ENCODE results near the gene ZNF213. TPM values are rescaled to one million over a fixed set of nuclear protein-coding genes. Genes with fewer than 3 reads are reported as not detected.
A peak's percentile ranks its signal among the peaks of the same experiment; 100 is the strongest.
"Not testable (repeated sequence)": the region's sequence is repeated elsewhere in the genome, so short reads cannot be mapped to it uniquely, and the experiment has no call there.

ZNF213 gene
- total RNA-seq, 2 experiments from 2014 or later, result 9.0 TPM

GRCh38 chr16:3135126-3135715 is 392 bp downstream of the ZNF213 start:
- intact Hi-C loops (cut with micrococcal nuclease), result loop anchor here (2.0 kb wide), 1 partner anchor 32 kb away; no protein-coding TSS in a partner anchor
- H3K36me3 Mint-ChIP-seq, result peaks cover 14% of the 10 kb centered on the region

GRCh38 chr16:3137267-3137666 is 2.4 kb downstream of the ZNF213 start:
- CTCF ChIA-PET, result interaction anchor here (0.8 to 11.5 kb wide), 3 partner anchors 11 to 107 kb away, joined by 3 to 200 read pairs (median 4); no protein-coding TSS in a partner anchor
- POLR2A ChIA-PET, result no interaction called here
- Mint-ChIP-seq H3K36me3 (peaks cover 14% of the 10 kb centered on the region), H3K4me3 (no peak overlapping the region), H3K27me3 (no peaks in the 10 kb centered on the region), H3K27ac (no peak overlapping the region), H3K9me3 (no peaks in the 10 kb centered on the region), H3K4me1 (ENCODE audit: low read depth) (peaks cover 19% of the 10 kb centered on the region)
- intact Hi-C loops (cut with micrococcal nuclease), result no loop called here
- no peak for DNase-seq

More at GRCh38 chr16:3135126-3135715, 392 bp downstream of the ZNF213 start:
- no peak for DNase-seq
- H3K27me3 Mint-ChIP-seq, result no peaks in the 10 kb centered on the region
- CTCF ChIA-PET, result interaction anchor here (0.9 to 11.5 kb wide), 17 partner anchors 10 to 131 kb away, joined by 3 to 200 read pairs (median 6); partner anchors contain the start of gene TNFRSF12A
- peak overlapping the region; percentile 93 for H3K27ac Mint-ChIP-seq
- no peaks in the 10 kb centered on the region for H3K9me3 Mint-ChIP-seq
- H3K4me1 Mint-ChIP-seq (ENCODE audit: low read depth), result peaks cover 22% of the 10 kb centered on the region
- H3K4me3 Mint-ChIP-seq, result peak overlapping the region; percentile 96
- POLR2A ChIA-PET, result interaction anchor here (0.5 to 2.4 kb wide), 21 partner anchors 9 to 226 kb away, joined by 3 to 16 read pairs (median 4); partner anchors contain the start of genes IL32 and MMP25

- ChIA-PET CTCF (interaction anchor here (1.0 to 11.5 kb wide), 3 partner anchors 9 to 108 kb away, joined by 4 to 200 read pairs (median 19); no protein-coding TSS in a partner anchor), POLR2A (no interaction called here)
- Mint-ChIP-seq H3K27ac (no peak overlapping the region), H3K4me1 (ENCODE audit: low read depth) (peaks cover 14% of the 10 kb centered on the region), H3K36me3 (peaks cover 17% of the 10 kb centered on the region), H3K4me3 (no peak overlapping the region), H3K9me3 (no peaks in the 10 kb centered on the region), H3K27me3 (no peaks in the 10 kb centered on the region)
- intact Hi-C loops (cut with micrococcal nuclease), result no loop called here
- no peak for DNase-seq
Observed at GRCh38 chr16:3138342-3138741, 3.5 kb downstream of the ZNF213 start.

- no peak overlapping the region for H3K27ac Mint-ChIP-seq
- intact Hi-C loops (cut with micrococcal nuclease), result no loop called here
- POLR2A ChIA-PET, result no interaction called here
- DNase-seq, result no peak
- peaks cover 17% of the 10 kb centered on the region for H3K36me3 Mint-ChIP-seq
- H3K4me1 Mint-ChIP-seq (ENCODE audit: low read depth), result peaks cover 13% of the 10 kb centered on the region
- H3K27me3 Mint-ChIP-seq, result no peaks in the 10 kb centered on the region
- H3K4me3 Mint-ChIP-seq, result no peak overlapping the region
- H3K9me3 Mint-ChIP-seq, result no peaks in the 10 kb centered on the region
- CTCF ChIA-PET, result interaction anchor here (1.0 to 4.2 kb wide), 3 partner anchors 10 to 11 kb away, joined by 4 to 19 read pairs (median 7); no protein-coding TSS in a partner anchor
Observed at GRCh38 chr16:3138823-3139426, 4.1 kb downstream of the ZNF213 start.

GRCh38 chr16:3139561-3139960 is 4.7 kb downstream of the ZNF213 start:
- Mint-ChIP-seq H3K36me3 (peaks cover 17% of the 10 kb centered on the region), H3K4me1 (ENCODE audit: low read depth) (peaks cover 13% of the 10 kb centered on the region)
- POLR2A ChIA-PET; intact Hi-C loops (cut with micrococcal nuclease); H3K9me3 Mint-ChIP-seq; DNase-seq; H3K27ac Mint-ChIP-seq; H3K27me3 Mint-ChIP-seq; H3K4me3 Mint-ChIP-seq: not testable (repeated sequence)
- CTCF ChIA-PET, result interaction anchor here (1.0 to 4.2 kb wide), 3 partner anchors 10 to 26 kb away, joined by 3 to 19 read pairs (median 7); no protein-coding TSS in a partner anchor

GRCh38 chr16:3140603-3141427 is 6.0 kb downstream of the ZNF213 start:
- H3K27me3 Mint-ChIP-seq, result no peaks in the 10 kb centered on the region
- H3K4me3 Mint-ChIP-seq, result no peak overlapping the region
- H3K9me3 Mint-ChIP-seq, result no peaks in the 10 kb centered on the region
- peaks cover 17% of the 10 kb centered on the region for H3K36me3 Mint-ChIP-seq
- intact Hi-C loops (cut with micrococcal nuclease), result no loop called here
- CTCF ChIA-PET, result interaction anchor here (0.6 to 4.2 kb wide), 3 partner anchors 9 to 27 kb away, joined by 3 to 19 read pairs (median 7); no protein-coding TSS in a partner anchor
- peaks cover 9% of the 10 kb centered on the region for H3K4me1 Mint-ChIP-seq (ENCODE audit: low read depth)
- no peak overlapping the region for H3K27ac Mint-ChIP-seq
- POLR2A ChIA-PET, result no interaction called here
- no peak for DNase-seq

- Mint-ChIP-seq H3K36me3 (peaks cover 17% of the 10 kb centered on the region), H3K27me3 (no peaks in the 10 kb centered on the region), H3K27ac (no peak overlapping the region), H3K4me3 (no peak overlapping the region), H3K9me3 (no peaks in the 10 kb centered on the region), H3K4me1 (ENCODE audit: low read depth) (peaks cover 3% of the 10 kb centered on the region)
- POLR2A ChIA-PET, result no interaction called here
- CTCF ChIA-PET, result interaction anchor here (0.6 to 4.2 kb wide), 3 partner anchors 12 to 40 kb away, joined by 3 to 19 read pairs (median 4); no protein-coding TSS in a partner anchor
- DNase-seq, result no peak
- intact Hi-C loops (cut with micrococcal nuclease), result no loop called here
Observed at GRCh38 chr16:3141781-3142311, 7.0 kb downstream of the ZNF213 start.

- intact Hi-C loops (cut with micrococcal nuclease), result no loop called here
- H3K4me1 Mint-ChIP-seq (ENCODE audit: low read depth), result no peaks in the 10 kb centered on the region
- ChIA-PET POLR2A (no interaction called here), CTCF (interaction anchor here (0.6 to 1.0 kb wide), 2 partner anchors 13 to 41 kb away, joined by 3 to 4 read pairs; no protein-coding TSS in a partner anchor)
- H3K27ac Mint-ChIP-seq, result no peak overlapping the region
- peaks cover 17% of the 10 kb centered on the region for H3K36me3 Mint-ChIP-seq
- no peak overlapping the region for H3K4me3 Mint-ChIP-seq
- H3K27me3 Mint-ChIP-seq, result no peaks in the 10 kb centered on the region
- no peaks in the 10 kb centered on the region for H3K9me3 Mint-ChIP-seq
- no peak for DNase-seq
Observed at GRCh38 chr16:3142327-3142726, 7.5 kb downstream of the ZNF213 start.

GRCh38 chr16:3142770-3143169 is 7.9 kb downstream of the ZNF213 start:
- H3K36me3 Mint-ChIP-seq, result peaks cover 16% of the 10 kb centered on the region
- H3K27me3 Mint-ChIP-seq, result no peaks in the 10 kb centered on the region
- ChIA-PET CTCF (interaction anchor here (1.0 kb wide), 1 partner anchor 13 kb away, joined by 4 read pairs; no protein-coding TSS in a partner anchor), POLR2A (no interaction called here)
- H3K27ac Mint-ChIP-seq, result no peak overlapping the region
- no peaks in the 10 kb centered on the region for H3K4me1 Mint-ChIP-seq (ENCODE audit: low read depth)
- no peaks in the 10 kb centered on the region for H3K9me3 Mint-ChIP-seq
- DNase-seq, result no peak
- intact Hi-C loops (cut with micrococcal nuclease), result no loop called here
- H3K4me3 Mint-ChIP-seq, result no peak overlapping the region

GRCh38 chr16:3143189-3143588 is 8.4 kb downstream of the ZNF213 start:
- H3K4me3 Mint-ChIP-seq, result no peak overlapping the region
- ChIA-PET CTCF (interaction anchor here (0.6 to 0.8 kb wide), 3 partner anchors 14 to 114 kb away, joined by 3 read pairs; no protein-coding TSS in a partner anchor), POLR2A (interaction anchor here (0.5 to 1.5 kb wide), 2 partner anchors 8 to 74 kb away, joined by 3 to 4 read pairs; partner anchors contain the start of gene ZNF213)

GRCh38 chr16:3143598-3144320 is 8.9 kb downstream of the ZNF213 start:
- H3K36me3 Mint-ChIP-seq, result peaks cover 12% of the 10 kb centered on the region
- H3K27ac Mint-ChIP-seq, result no peak overlapping the region
- ChIA-PET CTCF (interaction anchor here (0.6 to 0.8 kb wide), 3 partner anchors 15 to 114 kb away, joined by 3 read pairs; no protein-coding TSS in a partner anchor), POLR2A (interaction anchor here (0.5 to 1.5 kb wide), 2 partner anchors 9 to 74 kb away, joined by 3 to 4 read pairs; partner anchors contain the start of gene ZNF213)
- no peak overlapping the region for H3K4me3 Mint-ChIP-seq
- DNase-seq, result no peak
- no peaks in the 10 kb centered on the region for H3K4me1 Mint-ChIP-seq (ENCODE audit: low read depth)
- intact Hi-C loops (cut with micrococcal nuclease), result no loop called here
- no peaks in the 10 kb centered on the region for H3K27me3 Mint-ChIP-seq
- H3K9me3 Mint-ChIP-seq, result no peaks in the 10 kb centered on the region

More at GRCh38 chr16:3143189-3143588, 8.4 kb downstream of the ZNF213 start:
- no peak for DNase-seq
- no peaks in the 10 kb centered on the region for H3K4me1 Mint-ChIP-seq (ENCODE audit: low read depth)
- no peak overlapping the region for H3K27ac Mint-ChIP-seq
- H3K36me3 Mint-ChIP-seq, result peaks cover 12% of the 10 kb centered on the region
- H3K27me3 Mint-ChIP-seq, result no peaks in the 10 kb centered on the region
- no peaks in the 10 kb centered on the region for H3K9me3 Mint-ChIP-seq
- intact Hi-C loops (cut with micrococcal nuclease), result no loop called here
